H1 (cell line): ENCODE results near the gene MAGI1. TPM values are rescaled to one million over a fixed set of nuclear protein-coding genes. Genes with fewer than 3 reads are reported as not detected.

Source experiments
- CTCF ChIA-PET: fragments of 300-600 bp; sonication (Branson Sonifier 250); formaldehyde crosslinking; loops from one replicate; lab custom pipeline; 2021; ENCODE audit not compliant: partially characterized antibody; lab: Charles Lee
- POLR2A ChIA-PET: fragments of 300-600 bp; sonication (Branson Sonifier 250); formaldehyde crosslinking; loops from one replicate; lab custom pipeline; 2021; ENCODE audit warnings: inconsistent platforms; ENCODE audit not compliant: partially characterized antibody; lab: Charles Lee
- DNase-seq, 2 experiments: peaks; one replicate each; pipeline versions ENCODE4 v3.0.0 to v3.0.0-alpha.2; 2010 to 2022; ENCODE audit warnings: low spot score in 2 of 2, low read depth in 1 of 2, mixed read lengths in 1 of 2
- FAIRE-seq: peaks from 2 replicates; lab custom pipeline; 2011; peaks lifted over from hg19 to GRCh38; lab: Jason Lieb, UNC
- H2AFZ ChIP-seq: 2 replicates; pipeline ENCODE4 v1.8.1; 2012; ENCODE audit warnings: low read length, inconsistent platforms
- H2AK5ac ChIP-seq: 2 replicates; pipeline ENCODE4 v1.6.1; 2013; ENCODE audit warnings: low read depth, low read length
- H2BK120ac ChIP-seq: replicated peaks from 2 replicates; pipeline ENCODE3; 2013; ENCODE audit warnings: low read depth, low read length, inconsistent platforms
- H2BK12ac ChIP-seq: 2 replicates; pipeline ENCODE4 v1.6.1; 2013; ENCODE audit warnings: low read depth, low read length
- H2BK15ac ChIP-seq: 2 replicates; pipeline ENCODE4 v1.6.1; 2013; ENCODE audit warnings: low read length
- H2BK20ac ChIP-seq: 2 replicates; pipeline ENCODE4 v1.6.1; 2013; ENCODE audit warnings: low read length
- H2BK5ac ChIP-seq: 2 replicates; pipeline ENCODE4 v1.6.1; 2013; ENCODE audit warnings: low read depth, low read length
- H3K14ac ChIP-seq: 2 replicates; pipeline ENCODE4 v1.6.1; 2013; ENCODE audit warnings: inconsistent platforms; ENCODE audit not compliant: insufficient read length
- H3K18ac ChIP-seq: 2 replicates; pipeline ENCODE4 v1.6.1; 2013; ENCODE audit warnings: low read length; ENCODE audit errors: extremely low read depth
- H3K23ac ChIP-seq: 2 replicates; pipeline ENCODE4 v1.6.1; 2013; ENCODE audit warnings: inconsistent platforms; ENCODE audit not compliant: insufficient read length
- H3K23me2 ChIP-seq: 2 replicates; pipeline ENCODE4 v1.6.1; 2013; ENCODE audit warnings: low read depth, low read length
- H3K27ac ChIP-seq: 2 replicates; pipeline ENCODE4 v1.6.1; 2011; ENCODE audit warnings: low read depth, low read length, inconsistent platforms
- H3K27me3 ChIP-seq, 4 experiments: replicated peaks in 1 of 4; 1 replicate in 1 of 4; 2 replicates in 3 of 4; pipeline versions ENCODE4 v1.6.1 to v1.8.1; 2011 to 2013; ENCODE audit warnings: low read length in 3 of 4, mild to moderate bottlenecking in 3 of 4, inconsistent platforms in 2 of 4, mixed read lengths in 2 of 4, moderate library complexity in 1 of 4; ENCODE audit not compliant: control insufficient read depth in 3 of 4, insufficient read depth in 3 of 4; ENCODE audit errors: extremely low read depth in 1 of 4
- H3K36me3 ChIP-seq, 4 experiments: 2 replicates each; pipeline versions ENCODE4 v1.6.1 to v1.8.1; 2011 to 2013; ENCODE audit warnings: mild to moderate bottlenecking in 4 of 4, low read length in 3 of 4, moderate library complexity in 2 of 4, control low read depth in 1 of 4, inconsistent platforms in 1 of 4; ENCODE audit not compliant: insufficient read depth in 4 of 4, control insufficient read depth in 2 of 4
- H3K4ac ChIP-seq: replicated peaks from 2 replicates; pipeline ENCODE3; 2013; ENCODE audit warnings: low read length, low read depth, mixed read lengths, inconsistent platforms; ENCODE audit not compliant: insufficient read length
- H3K4me1 ChIP-seq, 4 experiments: replicated peaks in 1 of 4; 1 replicate in 1 of 4; 2 replicates in 3 of 4; pipeline versions ENCODE4 v1.6.1 to v1.8.1; 2011 to 2013; ENCODE audit warnings: low read length in 3 of 4, inconsistent platforms in 2 of 4, mixed read lengths in 1 of 4; ENCODE audit not compliant: insufficient read depth in 4 of 4, control insufficient read depth in 3 of 4
- H3K4me2 ChIP-seq, 2 experiments: 2 replicates each; pipeline versions ENCODE4 v1.6.1 to v1.8.1; 2011 to 2013; ENCODE audit warnings: low read depth in 2 of 2, low read length in 2 of 2, control low read depth in 1 of 2, inconsistent platforms in 1 of 2, mild to moderate bottlenecking in 1 of 2; ENCODE audit not compliant: insufficient read depth in 1 of 2
- H3K4me3 ChIP-seq, 4 experiments: fragments of 200-600, 300-600 bp in 1 of 4; sonication (generic), shearing (Covaris generic), sonication (Bioruptor Twin) in 1 of 4; 2 replicates each; pipeline versions ENCODE4 v1.5.1 to v1.8.1; 2011 to 2016; ENCODE audit warnings: low read length in 4 of 4, low read depth in 3 of 4, control low read depth in 2 of 4, inconsistent platforms in 2 of 4, mild to moderate bottlenecking in 2 of 4, mixed read lengths in 1 of 4, moderate library complexity in 1 of 4; ENCODE audit not compliant: insufficient read depth in 2 of 4; ENCODE audit errors: extremely low read depth in 1 of 4
- H3K56ac ChIP-seq: replicated peaks from 2 replicates; pipeline ENCODE3; 2013; ENCODE audit warnings: low read depth, mild to moderate bottlenecking, mixed read lengths, low read length, inconsistent platforms; ENCODE audit not compliant: insufficient read length
- H3K79me1 ChIP-seq: 2 replicates; pipeline ENCODE4 v1.6.1; 2013; ENCODE audit warnings: low read depth, low read length, control low read depth
- H3K79me2 ChIP-seq, 2 experiments: 2 replicates each; pipeline versions ENCODE4 v1.6.1 to v1.8.1; 2012 to 2013; ENCODE audit warnings: low read length in 2 of 2, mild to moderate bottlenecking in 2 of 2, inconsistent platforms in 1 of 2; ENCODE audit not compliant: insufficient read depth in 2 of 2, control insufficient read depth in 1 of 2
- H3K9ac ChIP-seq, 4 experiments: replicated peaks in 1 of 4; 1 replicate in 1 of 4; 2 replicates in 3 of 4; pipeline versions ENCODE4 v1.6.1 to v1.8.1; 2011 to 2013; ENCODE audit warnings: low read depth in 3 of 4, low read length in 3 of 4, control low read depth in 2 of 4, mild to moderate bottlenecking in 2 of 4, moderate library complexity in 2 of 4, inconsistent platforms in 1 of 4; ENCODE audit errors: extremely low read depth in 1 of 4
- H3K9me3 ChIP-seq, 2 experiments: 2 replicates each; pipeline versions ENCODE4 v1.6.1 to v1.8.1; 2012 to 2013; ENCODE audit warnings: mild to moderate bottlenecking in 2 of 2, moderate library complexity in 2 of 2, control low read depth in 1 of 2, inconsistent platforms in 1 of 2, low read depth in 1 of 2, low read length in 1 of 2, mixed read lengths in 1 of 2; ENCODE audit not compliant: insufficient read depth in 2 of 2
- H4K20me1 ChIP-seq, 2 experiments: replicated peaks in 1 of 2; 2 replicates each; pipeline versions ENCODE3 to v1.8.1; 2011 to 2013; ENCODE audit warnings: inconsistent platforms in 2 of 2, low read length in 2 of 2, mild to moderate bottlenecking in 1 of 2; ENCODE audit not compliant: insufficient read depth in 2 of 2, control insufficient read depth in 1 of 2
- H4K5ac ChIP-seq: 2 replicates; pipeline ENCODE4 v1.6.1; 2013; ENCODE audit warnings: low read length, low read depth, mixed read lengths, inconsistent platforms; ENCODE audit not compliant: insufficient read length
- H4K8ac ChIP-seq: 2 replicates; pipeline ENCODE4 v1.8.0; 2013; ENCODE audit warnings: mild to moderate bottlenecking, moderate library complexity, low read length, inconsistent platforms; ENCODE audit not compliant: insufficient read depth; ENCODE audit errors: extremely low read depth
- H4K91ac ChIP-seq: replicated peaks from 2 replicates; pipeline ENCODE3; 2013; ENCODE audit warnings: low read length, mixed read lengths, inconsistent platforms; ENCODE audit not compliant: insufficient read length
- BCL11A ChIP-seq, 2 experiments: IDR thresholded peaks; one replicate each; pipeline ENCODE4 v1.6.1; 2011; ENCODE audit warnings: low read depth in 2 of 2, low read length in 2 of 2, mild to moderate bottlenecking in 2 of 2
- CHD2 ChIP-seq: IDR thresholded peaks from 2 replicates; pipeline ENCODE4 v1.6.1; 2012; ENCODE audit warnings: low read length, improper control_type of control experiment
- EP300 ChIP-seq, 2 experiments: IDR thresholded peaks; 1 replicate in 1 of 2; 2 replicates in 1 of 2; pipeline ENCODE4 v1.6.1; 2011 to 2012; ENCODE audit warnings: low read depth in 2 of 2, low read length in 2 of 2, mild to moderate bottlenecking in 2 of 2, borderline replicate concordance in 1 of 2, inconsistent platforms in 1 of 2, moderate library complexity in 1 of 2
- HDAC6 ChIP-seq: IDR thresholded peaks from one replicate; pipeline ENCODE4 v1.7.1; 2012; ENCODE audit warnings: low read depth, mild to moderate bottlenecking, inconsistent platforms, low read length, moderate library complexity
- MAFK ChIP-seq: IDR thresholded peaks from 2 replicates; pipeline ENCODE4 v1.6.1; 2012; ENCODE audit warnings: low read depth, mild to moderate bottlenecking, improper control_type of control experiment, low read length
- POLR2A ChIP-seq, 2 experiments: IDR thresholded peaks; 1 replicate in 1 of 2; 2 replicates in 1 of 2; pipeline ENCODE4 v1.6.1; 2011; ENCODE audit warnings: low read depth in 2 of 2, low read length in 2 of 2, mild to moderate bottlenecking in 2 of 2; ENCODE audit errors: control extremely low read depth in 1 of 2
- SAP30 ChIP-seq: fragments of 300-600 bp; sonication (generic); IDR thresholded peaks from 2 replicates; pipeline ENCODE4 v1.7.1; 2012; ENCODE audit warnings: low read length, moderate library complexity, mild to moderate bottlenecking, inconsistent platforms; ENCODE audit not compliant: insufficient read depth, insufficient replicate concordance
- SP4 ChIP-seq: IDR thresholded peaks from 2 replicates; pipeline ENCODE4 v1.6.1; 2012; ENCODE audit warnings: low read length, inconsistent platforms
- TCF12 ChIP-seq: IDR thresholded peaks from 2 replicates; pipeline ENCODE4 v1.6.1; 2011; ENCODE audit warnings: low read depth, mild to moderate bottlenecking, low read length
- WGBS, 2 experiments: shearing (Covaris generic) in 1 of 2; methylation state at CpG; one replicate each; pipeline versions ENCODE4 v1.1.6 to v1.1.7; 2013 to 2015; ENCODE audit warnings: low lambda C conversion rate in 2 of 2, mixed read lengths in 2 of 2, inconsistent platforms in 1 of 2, low coverage in 1 of 2, missing lambda C conversion rate in 1 of 2; ENCODE audit not compliant: insufficient replicate concordance in 2 of 2, insufficient coverage in 1 of 2, insufficient read length in 1 of 2; ENCODE audit errors: extremely low coverage in 1 of 2, missing lambda C conversion rate in 1 of 2; 5-methylcytosine and 5-hydroxymethylcytosine counted together
- polyA plus RNA-seq, 7 experiments: library from polyadenylated mRNA; depleted of rRNA in 3 of 7; stranded (reverse) in 5 of 7; unstranded in 2 of 7; fragments of >200 nt in 5 of 7; fragments of 200-250 nt in 2 of 7; gene quantifications; 1 replicate in 5 of 7; 2 replicates in 1 of 7; 4 replicates in 1 of 7; pipeline versions ENCODE4 v1.2.1 to v1.2.3, GENCODE V29; 2011 to 2013; ENCODE audit warnings: missing spikeins in 2 of 7, mixed read lengths in 2 of 7
- total RNA-seq: library from RNA; stranded (reverse); fragmentation: NEBNext Ultra II Directional; extraction: Animal tissue kit (Norgen Biotek cat#: 25700); gene quantifications from 2 replicates; pipeline ENCODE4 v1.2.1, GENCODE V29; 2021
- TF ChIP-seq, protein P1 (sequence below): IDR thresholded peaks from 2 replicates; pipeline ENCODE4 v1.6.1; 2011; ENCODE audit warnings: low read depth, mild to moderate bottlenecking, low read length; ENCODE audit not compliant: insufficient read depth

MAGI1 gene
- total and polyA plus RNA-seq, 2 of the 8 experiments (the other 6 are each of a cell fraction or from before 2014, with no cell fraction given) = 19.8 to 78.0 TPM

DNA sequence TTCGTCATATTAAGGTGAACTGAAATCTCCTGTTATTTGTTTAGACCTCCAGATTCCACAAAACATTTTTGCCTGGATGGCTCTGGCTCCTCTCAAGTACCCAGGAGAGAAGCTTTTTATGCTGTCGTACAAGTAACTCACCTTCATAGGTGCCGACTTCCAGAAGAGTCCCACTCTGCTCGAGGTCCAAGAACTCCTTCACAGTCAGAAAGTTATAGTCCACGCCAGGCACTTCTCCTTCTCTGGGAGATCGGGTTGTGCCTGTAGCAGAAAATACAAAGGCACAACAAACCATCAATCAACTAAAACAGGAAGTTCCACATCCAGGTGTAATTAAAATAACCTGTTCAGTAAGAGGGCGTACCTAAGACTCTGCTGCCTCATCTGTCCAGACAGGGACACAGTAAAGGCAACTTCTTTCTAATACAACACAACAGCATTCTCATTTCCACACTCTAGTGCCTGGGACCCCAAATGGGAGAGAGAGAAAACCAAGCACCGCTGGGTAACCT lies 545.3 kb downstream of the MAGI1 start:
- DNase-seq (no peak), FAIRE-seq (no peak)
- Histone ChIP-seq H3K9me3 (no peaks in the 10 kb centered on the region), H2AFZ (no peak overlapping the region), H4K20me1 (no peaks in the 10 kb centered on the region), H4K8ac (no peak overlapping the region), H2BK20ac (no peak overlapping the region), H2BK15ac (no peak overlapping the region), H3K23ac (no peak overlapping the region), H3K4me3 (no peak overlapping the region), H3K9ac (no peak overlapping the region), H3K14ac (no peak overlapping the region), H2BK5ac (no peak overlapping the region), H4K91ac (no peak overlapping the region), H3K23me2 (no peaks in the 10 kb centered on the region), H2BK120ac (no peak overlapping the region), H3K4me1 (peaks cover 0 to 9% (median 2%) of the 10 kb centered on the region in 4 experiments; a peak in 2 of 7 replicates), H3K36me3 (no peaks in the 10 kb centered on the region), H3K18ac (no peak overlapping the region), H3K79me1 (no peaks in the 10 kb centered on the region; the same call in 1 of the 2 replicates), H4K5ac (no peak overlapping the region), H2AK5ac (no peak overlapping the region), H3K4me2 (no peak overlapping the region), H3K79me2 (peaks cover under 1 to 24% of the 10 kb centered on the region in 2 experiments; a peak in 1 of 4 replicates), H2BK12ac (no peak overlapping the region), H3K27me3 (no peaks in the 10 kb centered on the region), H3K27ac (no peak overlapping the region), H3K56ac (no peak overlapping the region), H3K4ac (no peak overlapping the region)
- ChIA-PET POLR2A (interaction anchor here (1.1 to 3.1 kb wide), 2 partner anchors 16 to 55 kb away, joined by 3 to 9 read pairs; no protein-coding TSS in a partner anchor), CTCF (interaction anchor here (1.3 kb wide), 2 partner anchors 17 to 66 kb away, joined by 4 to 5 read pairs; no protein-coding TSS in a partner anchor)
- TF ChIP-seq SAP30 (no peak), CHD2 (no peak), TCF12 (no peak), BCL11A (IDR thresholded peaks at IDR 0.05; ENCODE audit: low read depth in 2 of 2, low read length in 2 of 2) (no peak), MAFK (no peak), HDAC6 (no peak), POLR2A (IDR thresholded peaks at IDR 0.05; ENCODE audit: control extremely low read depth in 1 of 2, low read depth in 2 of 2, low read length in 2 of 2) (no peak), EP300 (IDR thresholded peaks at IDR 0.05; ENCODE audit: borderline replicate concordance in 1 of 2, low read depth in 2 of 2, low read length in 2 of 2) (no peak), SP4 (no peak)
- TF ChIP-seq, protein P1, sequence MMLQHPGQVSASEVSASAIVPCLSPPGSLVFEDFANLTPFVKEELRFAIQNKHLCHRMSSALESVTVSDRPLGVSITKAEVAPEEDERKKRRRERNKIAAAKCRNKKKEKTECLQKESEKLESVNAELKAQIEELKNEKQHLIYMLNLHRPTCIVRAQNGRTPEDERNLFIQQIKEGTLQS = no peak
- WGBS, 2 experiments = 86% methylated on average over 8 of the region's 8 CpGs; no CpG with 5 or more reads in 1 of the 2 experiments
